IMR-90 (cell line): ENCODE measurements around the gene INTS14. TPM values are rescaled to one million over a fixed set of nuclear protein-coding genes. Genes with fewer than 3 reads are reported as not detected.

Experiments
- ATAC-seq: fragments of 200-7000 bp; cut with Tn5 transposase; 2 replicates; pipeline ENCODE4 v1.9.1; 2020; ENCODE audit warnings: low read depth, mild to moderate bottlenecking, moderate library complexity
- BruUV-seq: library from RNA; stranded (reverse); fragments of 400-500 nt; replicated peaks from 2 replicates; lab custom pipeline; 2021; lab: Mats Ljungman, UMichigan
- CTCF ChIA-PET: fragments of 300-600 bp; formaldehyde crosslinking; extraction: SDS; loops from one replicate; lab custom pipeline; 2021; ENCODE audit warnings: antibody characterized with exemption; lab: Yijun Ruan, JAX
- POLR2A ChIA-PET: fragments of 300-600 bp; sonication (Branson Sonifier 250); formaldehyde crosslinking; loops from one replicate; lab custom pipeline; 2022; ENCODE audit warnings: antibody characterized with exemption; ENCODE audit not compliant: unreplicated experiment; lab: Charles Lee
- DNase-seq: peaks from one replicate; pipeline ENCODE4 v3.0.0; 2013
- H2AFZ ChIP-seq: replicated peaks from 2 replicates; pipeline ENCODE3; 2013; ENCODE audit warnings: low read length, mild to moderate bottlenecking; ENCODE audit not compliant: poor library complexity
- H2AK5ac ChIP-seq: 2 replicates; pipeline ENCODE4 v1.6.1; 2013; ENCODE audit warnings: low read depth, low read length, inconsistent platforms
- H2AK9ac ChIP-seq: replicated peaks from 2 replicates; pipeline ENCODE3; 2013; ENCODE audit warnings: mild to moderate bottlenecking, low read depth, low read length, moderate library complexity; ENCODE audit not compliant: poor library complexity
- H2BK120ac ChIP-seq: 2 replicates; pipeline ENCODE4 v1.6.1; 2013; ENCODE audit warnings: low read depth, low read length, inconsistent platforms
- H2BK15ac ChIP-seq: 3 replicates; pipeline ENCODE4 v1.6.1; 2013; ENCODE audit warnings: low read depth, low read length, inconsistent platforms
- H2BK20ac ChIP-seq: 2 replicates; pipeline ENCODE4 v1.6.1; 2013; ENCODE audit warnings: low read depth, mild to moderate bottlenecking, inconsistent platforms, low read length, moderate library complexity
- H2BK5ac ChIP-seq: 2 replicates; pipeline ENCODE4 v1.6.1; 2013; ENCODE audit warnings: mild to moderate bottlenecking, low read depth, low read length, inconsistent platforms; ENCODE audit not compliant: poor library complexity, severe bottlenecking
- H3K14ac ChIP-seq: replicated peaks from 2 replicates; pipeline ENCODE4 v1.6.1; 2013; ENCODE audit warnings: low read depth, low read length, inconsistent platforms
- H3K18ac ChIP-seq: 2 replicates; pipeline ENCODE4 v1.6.1; 2013; ENCODE audit warnings: low read depth, low read length, control low read depth
- H3K23ac ChIP-seq: 2 replicates; pipeline ENCODE4 v1.6.1; 2013; ENCODE audit warnings: low read depth, low read length, inconsistent platforms
- H3K27ac ChIP-seq: 2 replicates; pipeline ENCODE4 v1.5.1; 2013; ENCODE audit warnings: mild to moderate bottlenecking, control low read depth, low read length; ENCODE audit not compliant: insufficient read depth
- H3K27me3 ChIP-seq: 2 replicates; pipeline ENCODE4 v1.6.1; 2013; ENCODE audit warnings: low read length; ENCODE audit not compliant: control insufficient read depth, insufficient read depth
- H3K36me3 ChIP-seq: 2 replicates; pipeline ENCODE4 v1.6.1; 2013; ENCODE audit warnings: low read length, mixed read lengths; ENCODE audit not compliant: control insufficient read depth, insufficient read depth
- H3K4ac ChIP-seq: 2 replicates; pipeline ENCODE4 v1.6.1; 2013; ENCODE audit warnings: low read depth, low read length, inconsistent platforms
- H3K4me1 ChIP-seq: 2 replicates; pipeline ENCODE4 v1.6.1; 2013; ENCODE audit warnings: low read length, mixed read lengths; ENCODE audit not compliant: control insufficient read depth, insufficient read depth
- H3K4me2 ChIP-seq: 2 replicates; pipeline ENCODE4 v1.6.1; 2013; ENCODE audit warnings: low read depth, mild to moderate bottlenecking, control low read depth, low read length, moderate library complexity
- H3K4me3 ChIP-seq: 2 replicates; pipeline ENCODE4 v1.5.1; 2013; ENCODE audit warnings: low read depth, mild to moderate bottlenecking, control low read depth, low read length, moderate library complexity; ENCODE audit not compliant: insufficient read depth
- H3K56ac ChIP-seq: 2 replicates; pipeline ENCODE4 v1.6.1; 2013; ENCODE audit warnings: low read length, inconsistent platforms; ENCODE audit not compliant: insufficient read depth; ENCODE audit errors: extremely low read depth
- H3K79me1 ChIP-seq, 2 experiments: 2 replicates each; pipeline ENCODE4 v1.6.1; 2013; ENCODE audit warnings: low read length in 2 of 2, inconsistent platforms in 1 of 2, low read depth in 1 of 2
- H3K9ac ChIP-seq: 2 replicates; pipeline ENCODE4 v1.6.1; 2013; ENCODE audit warnings: low read depth, low read length, control low read depth
- H3K9me1 ChIP-seq: 2 replicates; pipeline ENCODE4 v1.6.1; 2013; ENCODE audit warnings: low read length, inconsistent platforms; ENCODE audit not compliant: insufficient read depth
- H3K9me3 ChIP-seq: 2 replicates; pipeline ENCODE4 v1.6.1; 2013; ENCODE audit warnings: low read length; ENCODE audit not compliant: control insufficient read depth, insufficient read depth
- H4K20me1 ChIP-seq: 2 replicates; pipeline ENCODE4 v1.6.1; 2013; ENCODE audit warnings: low read length, inconsistent platforms; ENCODE audit not compliant: insufficient read depth
- H4K5ac ChIP-seq: 2 replicates; pipeline ENCODE4 v1.6.1; 2013; ENCODE audit warnings: mild to moderate bottlenecking, low read depth, low read length, control low read depth
- H4K8ac ChIP-seq, 2 experiments: 2 replicates each; pipeline ENCODE4 v1.6.1; 2013; ENCODE audit warnings: low read depth in 2 of 2, low read length in 2 of 2, control low read depth in 1 of 2, inconsistent platforms in 1 of 2
- H4K91ac ChIP-seq: 2 replicates; pipeline ENCODE4 v1.6.1; 2013; ENCODE audit warnings: low read depth, low read length, inconsistent platforms; ENCODE audit not compliant: insufficient read depth
- CTCF ChIP-seq: conservative IDR thresholded peaks from 2 replicates; pipeline ENCODE4 v1.5.1; 2012; ENCODE audit warnings: mild to moderate bottlenecking, low read depth, low read length, improper control_type of control experiment
- MAZ ChIP-seq: IDR thresholded peaks from 2 replicates; pipeline ENCODE4 v1.6.1; 2012; ENCODE audit warnings: low read depth, mild to moderate bottlenecking, low read length, improper control_type of control experiment, moderate library complexity, borderline replicate concordance
- RAD21 ChIP-seq: IDR thresholded peaks from 2 replicates; pipeline ENCODE4 v1.6.1; 2012; ENCODE audit warnings: low read length, improper control_type of control experiment
- WGBS, 2 experiments: methylation state at CpG; one replicate each; pipeline versions ENCODE4 v1.1.5 to v1.1.7; 2013; ENCODE audit warnings: missing lambda C conversion rate in 2 of 2; ENCODE audit not compliant: insufficient read length in 1 of 2; ENCODE audit errors: extremely low coverage in 2 of 2; 5-methylcytosine and 5-hydroxymethylcytosine counted together
- dilution Hi-C: fragments of 300-500 bp; cut with HindIII; formaldehyde crosslinking; loops from one replicate; pipeline ENCODE4 v1.14.3; 2018; ENCODE audit warnings: low sequenced_read_pairs; ENCODE audit not compliant: unreplicated experiment
- in situ Hi-C: fragments of 300-500 bp; cut with MboI; formaldehyde crosslinking; loops from 3 replicates; pipeline ENCODE4 v1.14.3; 2019; ENCODE audit warnings: low sequenced_read_pairs, inconsistent platforms, mixed read lengths
- intact Hi-C: fragments of 100-400 bp; cut with micrococcal nuclease; formaldehyde crosslinking; loops from 2 replicates; pipeline ENCODE4 v1.10.0; 2022
- polyA plus RNA-seq, 3 experiments: library from polyadenylated mRNA; depleted of rRNA; stranded (reverse); fragments of >200 nt; gene quantifications; 2 replicates each; pipeline ENCODE4 v1.2.3, GENCODE V29; 2012; ENCODE audit warnings: low replicate concordance in 1 of 3
- total RNA-seq: library from RNA; depleted of rRNA; stranded (reverse); fragments of >200 nt; gene quantifications from 2 replicates; pipeline ENCODE4 v1.2.3, GENCODE V29; 2012

Gene INTS14
- total and polyA plus RNA-seq, 2 of the 4 experiments (the other 2 are of a cell fraction): 22.9 to 39.5 TPM

GRCh38 chr15:65595960-65596359 lies 15.0 kb downstream of the INTS14 start:
- no peak overlapping the region for H3K4ac ChIP-seq
- no peaks in the 10 kb centered on the region for H3K9me3 ChIP-seq
- peak; percentile 31 for TF ChIP-seq CTCF
- no peak for TF ChIP-seq MAZ
- TF ChIP-seq RAD21: peak; percentile 38
- no peak overlapping the region for H2BK5ac ChIP-seq
- POLR2A ChIA-PET: no interaction called here
- no peak overlapping the region for H2BK15ac ChIP-seq
- no peaks in the 10 kb centered on the region for H3K4me1 ChIP-seq
- DNase-seq (no peak), ATAC-seq (no peak)
- H2AK9ac ChIP-seq: no peak overlapping the region
- intact Hi-C loops (no loop called here), in situ Hi-C loops (no loop called here), dilution Hi-C loops (no loop called here)
- CTCF ChIA-PET: interaction anchor here (0.8 kb wide), 1 partner anchor 33 kb away, joined by 3 read pairs; no protein-coding TSS in a partner anchor
- H3K9me1 ChIP-seq: no peaks in the 10 kb centered on the region
- no peak overlapping the region for H3K14ac ChIP-seq
- H3K27me3 ChIP-seq: no peaks in the 10 kb centered on the region
- WGBS, 2 experiments: no CpG with 5 or more reads among the region's 3 CpGs
- no TSS peak for BruUV-seq
- no peak overlapping the region for H2AFZ ChIP-seq
- H3K4me3 ChIP-seq: no peak overlapping the region
- no peak overlapping the region for H2BK120ac ChIP-seq
- H4K5ac ChIP-seq: no peak overlapping the region
- no peak overlapping the region for H2BK20ac ChIP-seq
- H3K9ac ChIP-seq: no peak overlapping the region
- H3K4me2 ChIP-seq: no peak overlapping the region
- H3K23ac ChIP-seq: no peak overlapping the region
- H4K91ac ChIP-seq: no peak overlapping the region
- H3K79me1 ChIP-seq: peaks cover 0 to 7% of the 10 kb centered on the region in 2 experiments; a peak in 2 of 4 replicates
- no peaks in the 10 kb centered on the region for H4K20me1 ChIP-seq
- H4K8ac ChIP-seq: no peak overlapping the region
- H3K18ac ChIP-seq: no peak overlapping the region
- H2AK5ac ChIP-seq: no peak overlapping the region
- no peak overlapping the region for H3K56ac ChIP-seq
- H3K36me3 ChIP-seq: peaks cover 30% of the 10 kb centered on the region
- no peak overlapping the region for H3K27ac ChIP-seq
